Naive thymus-derived CD8-positive, alpha-beta T cell (primary cell): Measurements from ENCODE around the gene CRYZ. TPM values are rescaled to one million over a fixed set of nuclear protein-coding genes. Genes with fewer than 3 reads are reported as not detected.
"Not testable (repeated sequence)": the region's sequence is repeated elsewhere in the genome, so short reads cannot be mapped to it uniquely, and the experiment has no call there.

Source experiments
- ATAC-seq, 2 donors: fragments of 150-1000 bp; cut with Tn5 transposase in 1 of 2; sonication (Bioruptor Pico), chemical (Tn5 transposase) in 1 of 2; 1 replicate in 1 of 2; 2 replicates in 1 of 2; pipeline ENCODE4 v1.10.0; 2021; ENCODE audit warnings: mild to moderate bottlenecking in 2 of 2, moderate library complexity in 2 of 2
- POLR2A ChIA-PET: fragments of 350-600 bp; sonication (Branson Sonifier 250); formaldehyde crosslinking; loops from one replicate; lab custom pipeline; 2021; ENCODE audit warnings: antibody characterized with exemption; lab: Charles Lee
- DNase-seq, 10 donors: peaks; one replicate each; pipeline versions ENCODE4 v3.0.0 to v3.0.0-alpha.2; 2020 to 2022
- H3K27ac Mint-ChIP-seq, 10 donors: one replicate each; pipeline ENCODE4 v1.8.0; 2020 to 2022; ENCODE audit warnings: mild to moderate bottlenecking in 10 of 10, mixed read lengths in 10 of 10, moderate library complexity in 4 of 10, inconsistent platforms in 1 of 10
- H3K27me3 Mint-ChIP-seq, 5 donors: one replicate each; pipeline ENCODE4 v1.8.0; 2021 to 2022; ENCODE audit warnings: mixed read lengths in 5 of 5
- H3K36me3 Mint-ChIP-seq, 3 donors: one replicate each; pipeline ENCODE4 v1.8.0; 2020 to 2022; ENCODE audit warnings: mixed read lengths in 3 of 3, mild to moderate bottlenecking in 2 of 3, inconsistent platforms in 1 of 3
- H3K4me1 Mint-ChIP-seq, 4 donors: one replicate each; pipeline ENCODE4 v1.8.0; 2021 to 2022; ENCODE audit warnings: mixed read lengths in 4 of 4
- H3K4me3 Mint-ChIP-seq, 10 donors: one replicate each; pipeline ENCODE4 v1.8.0; 2020 to 2022; ENCODE audit warnings: mild to moderate bottlenecking in 10 of 10, mixed read lengths in 10 of 10, moderate library complexity in 6 of 10, inconsistent platforms in 1 of 10
- H3K9me3 Mint-ChIP-seq, 9 donors: one replicate each; pipeline ENCODE4 v1.8.0; 2020 to 2022; ENCODE audit warnings: mixed read lengths in 9 of 9, mild to moderate bottlenecking in 3 of 9, inconsistent platforms in 1 of 9, moderate library complexity in 1 of 9
- polyA plus RNA-seq, 3 donors: library from polyadenylated mRNA; unstranded; fragments of 300-500 nt; fragmentation: Illumina TruSeq; gene quantifications; one replicate each; pipeline ENCODE4 v1.2.3, GENCODE V29; 2021
- total RNA-seq, 8 experiments: library from RNA in 2 of 8; stranded (reverse) in 2 of 8; gene quantifications; one replicate each; pipeline ENCODE4 v1.2.3 and lab custom pipeline; 2021 to 2026

CRYZ gene
- total and polyA plus RNA-seq, 5 experiments from 2014 or later, result 18.2 to 42.1 (median 31.4) TPM

DNA sequence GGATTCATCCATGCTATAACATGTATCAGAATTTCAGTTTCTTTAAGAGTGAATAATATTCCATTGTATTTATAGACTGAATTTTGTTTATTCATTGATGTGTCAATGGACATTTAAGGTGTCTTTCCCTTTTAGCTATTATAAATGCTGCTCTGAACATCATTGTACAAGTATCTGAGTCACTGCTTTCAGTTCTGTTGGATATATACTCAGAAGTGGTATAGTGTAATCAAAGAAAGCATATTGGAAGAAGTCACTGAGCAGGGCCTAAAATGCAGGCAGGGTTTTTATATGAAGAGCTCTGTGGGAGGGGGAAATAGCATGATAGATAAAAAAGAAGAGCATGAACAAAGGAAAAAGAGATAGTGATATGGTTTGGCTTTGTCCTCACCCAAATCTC lies 22.6 kb upstream of the CRYZ start:
- peaks cover 0 to 21% (median 8%) of the 10 kb centered on the region in 9 donors for H3K9me3 Mint-ChIP-seq
- ATAC-seq, result no peak
- no peak overlapping the region for H3K27ac Mint-ChIP-seq
- no peaks in the 10 kb centered on the region for H3K27me3 Mint-ChIP-seq
- DNase-seq, result no peak
- H3K4me1 Mint-ChIP-seq, result peaks cover 0 to 4% (median 2%) of the 10 kb centered on the region in 4 donors
- peaks cover 47 to 97% (median 62%) of the 10 kb centered on the region in 3 donors for H3K36me3 Mint-ChIP-seq
- H3K4me3 Mint-ChIP-seq, result no peak overlapping the region
- POLR2A ChIA-PET, result no interaction called here

DNA sequence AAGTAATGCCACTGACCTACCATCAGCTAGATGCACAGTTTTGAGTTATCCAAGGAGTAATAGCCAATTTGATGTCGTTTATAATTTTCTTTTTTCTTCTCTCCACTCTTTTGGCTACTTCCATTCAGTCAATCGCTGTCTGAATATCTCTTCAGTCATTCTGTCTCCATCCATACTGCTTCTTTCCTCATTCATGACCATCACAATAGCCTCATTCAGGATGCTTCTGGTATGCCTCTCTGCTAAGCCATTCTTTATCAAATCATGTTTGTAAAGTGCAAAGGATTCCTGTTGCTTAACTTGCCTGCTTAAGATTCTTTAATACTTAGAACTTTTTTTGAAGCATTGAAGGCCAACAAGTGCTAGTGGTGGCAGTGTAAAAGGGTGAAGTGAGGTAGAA lies 20.3 kb upstream of the CRYZ start:
- POLR2A ChIA-PET, result no interaction called here
- Mint-ChIP-seq H3K36me3 (peaks cover 39 to 99% (median 67%) of the 10 kb centered on the region in 3 donors), H3K4me1 (peaks cover 0 to 4% (median 2%) of the 10 kb centered on the region in 4 donors), H3K27ac (no peak overlapping the region), H3K4me3 (no peak overlapping the region), H3K9me3 (peaks cover 0 to 21% (median 8%) of the 10 kb centered on the region in 9 donors), H3K27me3 (no peaks in the 10 kb centered on the region)
- DNase-seq (no peak), ATAC-seq (no peak)

DNA sequence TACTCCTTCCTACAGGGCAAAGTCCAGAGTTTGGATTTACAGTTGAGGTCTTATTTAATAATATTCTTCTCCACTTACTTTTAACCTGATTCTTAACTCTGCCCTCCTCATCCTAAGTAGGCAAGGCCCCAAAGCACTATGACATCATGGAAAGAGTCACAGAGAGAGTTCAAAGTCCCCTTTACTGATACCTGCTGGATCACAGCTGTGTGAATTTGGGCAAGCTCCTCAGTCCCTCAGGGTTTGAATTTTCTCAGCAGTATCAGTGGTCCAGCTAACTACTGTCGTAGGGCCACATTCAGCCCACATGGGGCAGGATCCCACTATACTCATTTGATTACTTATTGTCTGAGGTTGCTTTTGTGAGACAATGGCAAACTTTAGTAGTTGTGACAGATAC lies 16.1 kb upstream of the CRYZ start:
- ATAC-seq (no peak), DNase-seq (no peak)
- H3K4me1 Mint-ChIP-seq, result peaks cover 0 to 11% (median 2%) of the 10 kb centered on the region in 4 donors
- no peak overlapping the region for H3K4me3 Mint-ChIP-seq
- peaks cover 26 to 93% (median 53%) of the 10 kb centered on the region in 3 donors for H3K36me3 Mint-ChIP-seq
- H3K9me3 Mint-ChIP-seq, result no peaks in the 10 kb centered on the region
- H3K27me3 Mint-ChIP-seq, result no peaks in the 10 kb centered on the region
- POLR2A ChIA-PET, result no interaction called here
- no peak overlapping the region for H3K27ac Mint-ChIP-seq

DNA sequence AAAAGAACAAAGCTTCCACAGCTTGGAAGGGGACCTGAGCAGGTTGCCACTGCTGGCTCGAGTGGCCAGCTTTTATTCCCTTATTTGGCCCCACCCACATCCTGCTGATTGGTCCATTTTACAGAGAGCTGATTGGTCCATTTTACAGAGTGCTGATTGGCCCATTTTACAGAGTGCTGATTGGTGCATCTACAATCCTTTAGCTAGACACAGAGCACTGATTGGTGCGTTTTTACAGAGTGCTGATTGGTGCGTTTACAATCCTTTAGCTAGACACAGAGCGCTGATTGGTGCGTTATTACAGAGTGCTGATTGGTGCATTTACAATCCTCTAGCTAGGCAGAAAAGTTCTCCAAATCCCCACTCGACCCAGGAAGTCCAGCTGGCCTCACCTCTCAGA lies 12.4 kb upstream of the CRYZ start:
- DNase-seq, H3K9me3 Mint-ChIP-seq, ATAC-seq, H3K4me3 Mint-ChIP-seq, POLR2A ChIA-PET, H3K27me3 Mint-ChIP-seq, H3K27ac Mint-ChIP-seq: not testable (repeated sequence)
- peaks cover 20 to 89% (median 56%) of the 10 kb centered on the region in 3 donors for H3K36me3 Mint-ChIP-seq
- H3K4me1 Mint-ChIP-seq, result peaks cover 0 to 12% (median 3%) of the 10 kb centered on the region in 4 donors

DNA sequence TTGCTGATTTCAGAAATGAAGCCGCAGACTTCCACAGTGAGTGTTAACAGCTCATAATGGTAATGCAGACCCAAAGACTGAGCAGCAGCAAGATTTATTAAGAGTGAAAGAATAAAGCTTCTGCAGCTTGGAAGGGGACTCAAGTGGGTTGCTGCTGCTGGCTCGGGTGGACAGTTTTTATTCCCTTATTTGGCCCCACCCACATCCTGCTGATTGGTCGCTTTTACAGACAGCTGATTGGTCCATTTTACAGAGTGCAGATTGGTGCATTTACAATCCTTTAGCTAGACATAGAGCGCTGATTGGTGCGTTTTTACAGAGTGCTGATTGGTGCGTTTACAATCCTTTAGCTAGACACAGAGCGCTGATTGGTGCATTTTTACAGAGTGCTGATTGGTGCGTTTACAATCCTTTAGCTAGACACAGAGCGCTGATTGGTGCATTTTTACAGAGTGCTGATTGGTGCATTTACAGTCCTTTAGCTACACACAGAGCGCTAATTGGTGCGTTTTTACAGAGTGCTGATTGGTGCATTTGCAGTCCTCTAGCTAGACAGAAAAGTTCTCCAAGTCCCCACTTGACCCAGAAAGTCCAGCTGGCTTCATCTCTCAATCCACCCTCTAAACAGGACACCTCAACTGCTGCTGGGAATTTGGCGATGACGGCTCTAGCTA lies 7.6 kb upstream of the CRYZ start:
- peaks cover 21 to 81% (median 62%) of the 10 kb centered on the region in 3 donors for H3K36me3 Mint-ChIP-seq
- H3K4me3 Mint-ChIP-seq, H3K9me3 Mint-ChIP-seq, ATAC-seq, DNase-seq, POLR2A ChIA-PET, H3K27me3 Mint-ChIP-seq, H3K27ac Mint-ChIP-seq: not testable (repeated sequence)
- peaks cover under 1 to 10% (median 7%) of the 10 kb centered on the region in 4 donors for H3K4me1 Mint-ChIP-seq

DNA sequence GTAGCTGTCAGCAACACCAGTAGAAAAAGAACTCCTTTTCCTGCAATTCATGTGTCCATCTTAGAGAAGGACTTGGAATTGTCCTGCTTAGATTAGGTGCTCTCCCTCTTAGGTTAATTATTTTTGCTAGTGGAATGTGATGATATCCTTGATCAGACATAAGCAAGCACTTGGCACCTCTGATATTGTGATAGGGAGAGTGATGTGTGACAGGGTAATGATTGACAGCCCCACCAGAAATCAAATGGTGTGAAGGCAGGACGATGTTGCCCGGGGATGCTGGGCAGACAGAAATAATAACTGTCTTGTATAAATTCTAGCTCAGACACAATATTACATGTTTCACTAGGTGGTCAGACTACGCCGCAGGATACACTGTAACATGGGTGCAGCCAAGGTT lies 4.5 kb upstream of the CRYZ start:
- POLR2A ChIA-PET, result interaction anchor here (1.0 kb wide), 1 partner anchor 13 kb away, joined by 4 read pairs; no protein-coding TSS in a partner anchor
- Mint-ChIP-seq H3K36me3 (peaks cover 19 to 56% (median 37%) of the 10 kb centered on the region in 3 donors), H3K4me3 (no peak overlapping the region), H3K9me3 (peaks cover 0 to 3% (median 0%) of the 10 kb centered on the region in 9 donors), H3K27ac (no peak overlapping the region), H3K4me1 (peaks cover 11 to 23% (median 21%) of the 10 kb centered on the region in 4 donors), H3K27me3 (no peaks in the 10 kb centered on the region)
- no peak for DNase-seq
- ATAC-seq, result no peak

DNA sequence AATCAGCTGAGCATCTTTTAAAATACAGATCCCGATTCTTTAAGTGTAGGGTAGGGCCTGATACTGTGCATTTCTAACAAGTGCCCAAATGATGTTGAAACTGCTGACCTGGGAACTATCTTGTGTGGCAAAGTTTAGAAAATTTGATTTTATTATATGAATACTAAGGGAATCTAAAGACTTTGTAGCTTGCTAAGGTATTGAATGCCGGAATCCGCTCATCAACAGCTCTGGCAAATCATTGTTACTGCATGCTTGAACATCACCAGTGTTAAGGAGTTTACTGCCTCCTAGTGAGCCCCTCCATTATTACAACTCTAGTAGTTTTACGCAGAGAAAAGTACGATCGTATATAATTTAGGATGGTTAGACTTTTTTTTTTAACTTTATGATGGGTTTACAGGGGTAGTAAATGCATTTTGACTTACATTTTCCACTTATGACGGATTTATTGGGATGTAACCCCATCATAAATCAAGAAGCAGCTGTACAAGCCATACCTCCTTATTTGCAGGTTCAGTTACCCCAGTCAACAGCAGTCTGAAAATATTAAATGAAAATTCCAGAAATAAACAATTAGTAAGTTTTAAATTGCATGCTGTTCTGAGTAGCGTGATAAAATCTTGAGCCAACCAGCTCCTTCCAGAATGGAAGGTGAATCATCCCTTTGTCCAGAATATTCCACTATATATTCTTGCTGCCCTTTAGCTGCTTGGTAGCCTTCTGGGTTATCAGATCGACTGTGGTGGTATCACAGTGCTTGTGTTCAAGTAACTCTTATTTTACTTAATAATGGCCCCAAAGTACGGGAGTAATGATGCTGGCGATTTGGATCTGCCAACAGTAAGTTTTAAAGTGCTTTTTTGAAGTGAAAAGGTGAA lies 994 bp upstream of the CRYZ start:
- POLR2A ChIA-PET, result interaction anchor here (1.2 kb wide), 1 partner anchor 535 kb away, joined by 5 read pairs; the partner anchor contains the start of genes FPGT and LRRIQ3
- H3K9me3 Mint-ChIP-seq, result no peaks in the 10 kb centered on the region
- peak overlapping the region; percentile 92 to 99 (median 96) for H3K27ac Mint-ChIP-seq
- DNase-seq, result peak in 8 of 10 donors; percentile 34 to 75 (median 65)
- H3K4me1 Mint-ChIP-seq, result peaks cover 14 to 49% (median 41%) of the 10 kb centered on the region in 4 donors
- H3K27me3 Mint-ChIP-seq, result no peaks in the 10 kb centered on the region
- H3K36me3 Mint-ChIP-seq, result peaks cover 11 to 27% (median 19%) of the 10 kb centered on the region in 3 donors
- peak; percentile 66 to 75 for ATAC-seq
- peak overlapping the region; percentile 93 to 99 (median 96) for H3K4me3 Mint-ChIP-seq

DNA sequence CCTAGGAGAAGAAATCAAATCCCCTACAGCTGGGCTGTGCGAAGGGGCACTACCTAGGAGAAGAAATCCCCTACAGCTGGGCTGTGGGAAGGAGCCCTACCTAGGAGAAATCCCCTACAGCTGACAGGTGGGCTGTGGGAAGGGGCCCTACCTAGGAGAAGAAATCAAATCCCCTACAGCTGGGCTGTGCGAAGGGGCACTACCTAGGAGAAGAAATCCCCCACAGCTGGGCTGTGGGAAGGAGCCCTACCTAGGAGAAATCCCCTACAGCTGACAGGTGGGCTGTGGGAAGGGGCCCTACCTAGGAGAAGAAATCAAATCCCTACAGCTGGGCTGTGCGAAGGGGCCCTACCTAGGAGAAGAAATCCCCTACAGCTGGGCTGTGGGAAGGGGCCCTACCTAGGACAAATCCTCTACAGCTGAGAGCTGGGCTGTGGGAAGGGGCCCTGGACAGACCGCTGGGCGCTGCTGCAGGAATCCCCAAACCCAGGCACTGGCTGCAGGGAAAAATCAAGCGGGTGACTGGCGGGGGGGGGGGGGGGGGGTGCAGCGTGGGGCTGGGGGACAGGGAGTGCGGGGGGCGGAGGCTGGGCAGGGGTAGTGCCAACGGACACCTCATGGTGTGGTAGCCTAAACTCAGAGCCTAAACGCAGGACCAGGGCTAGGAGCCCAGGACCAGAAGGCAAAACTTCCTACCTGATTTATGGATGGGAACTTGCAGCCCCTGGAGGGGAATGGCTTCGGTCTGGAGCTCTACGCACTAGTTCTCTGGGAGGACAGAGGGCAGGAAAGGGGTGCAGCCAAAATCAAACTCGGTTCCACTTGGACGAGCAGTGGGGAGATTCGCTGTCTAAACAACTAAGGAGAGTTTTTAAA lies 541 bp downstream of the CRYZ start:
- ATAC-seq (peak in 1 of 2 donors; percentile 4), DNase-seq (peak in 2 of 10 donors; percentile 6 to 39)
- Mint-ChIP-seq H3K36me3 (peaks cover 5 to 21% (median 20%) of the 10 kb centered on the region in 3 donors), H3K27ac (peak overlapping the region; percentile 92 to 99 (median 96)), H3K4me3 (peak overlapping the region; percentile 93 to 99 (median 96)), H3K4me1 (peaks cover 16 to 55% (median 48%) of the 10 kb centered on the region in 4 donors)
- POLR2A ChIA-PET, result interaction anchor here (0.7 to 1.2 kb wide), 2 partner anchors 55 to 534 kb away, joined by 3 to 5 read pairs; partner anchors contain the start of genes FPGT and LRRIQ3
- not testable (repeated sequence) for H3K27me3 Mint-ChIP-seq, H3K9me3 Mint-ChIP-seq

DNA sequence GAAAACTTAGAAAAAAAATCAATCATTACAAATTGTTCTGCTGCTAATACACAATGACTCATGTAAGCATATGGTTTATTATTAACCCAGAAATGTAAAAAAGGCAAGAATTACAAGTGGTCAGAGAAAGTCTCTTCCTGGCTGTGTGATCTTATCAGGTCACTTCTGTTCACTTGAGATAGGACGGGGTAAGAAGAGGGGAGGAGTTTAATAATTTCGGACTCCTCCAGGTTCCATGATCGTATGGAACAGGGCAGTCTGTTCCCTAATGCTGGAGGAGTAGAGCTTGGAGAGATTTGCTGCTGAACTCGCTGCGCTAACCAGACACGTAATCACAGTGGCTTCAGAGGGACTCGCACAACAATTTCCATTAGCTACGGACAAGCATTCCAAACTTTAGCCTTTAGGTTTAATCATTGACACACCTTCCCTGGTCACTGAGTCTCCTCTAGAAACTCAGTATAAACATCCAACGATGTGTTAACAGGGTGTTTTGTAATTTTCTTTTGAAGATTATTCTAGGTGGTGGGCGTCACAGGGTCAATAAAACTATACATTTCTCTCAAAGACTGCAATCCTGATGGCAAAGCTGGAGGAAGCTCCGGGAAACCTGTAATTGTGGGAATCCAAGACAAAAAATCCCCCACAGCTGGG lies 1.3 kb downstream of the CRYZ start:
- POLR2A ChIA-PET, result no interaction called here
- Mint-ChIP-seq H3K36me3 (peaks cover 11 to 24% (median 20%) of the 10 kb centered on the region in 3 donors), H3K27ac (peak overlapping the region; percentile 9 to 81 (median 63))

DNA sequence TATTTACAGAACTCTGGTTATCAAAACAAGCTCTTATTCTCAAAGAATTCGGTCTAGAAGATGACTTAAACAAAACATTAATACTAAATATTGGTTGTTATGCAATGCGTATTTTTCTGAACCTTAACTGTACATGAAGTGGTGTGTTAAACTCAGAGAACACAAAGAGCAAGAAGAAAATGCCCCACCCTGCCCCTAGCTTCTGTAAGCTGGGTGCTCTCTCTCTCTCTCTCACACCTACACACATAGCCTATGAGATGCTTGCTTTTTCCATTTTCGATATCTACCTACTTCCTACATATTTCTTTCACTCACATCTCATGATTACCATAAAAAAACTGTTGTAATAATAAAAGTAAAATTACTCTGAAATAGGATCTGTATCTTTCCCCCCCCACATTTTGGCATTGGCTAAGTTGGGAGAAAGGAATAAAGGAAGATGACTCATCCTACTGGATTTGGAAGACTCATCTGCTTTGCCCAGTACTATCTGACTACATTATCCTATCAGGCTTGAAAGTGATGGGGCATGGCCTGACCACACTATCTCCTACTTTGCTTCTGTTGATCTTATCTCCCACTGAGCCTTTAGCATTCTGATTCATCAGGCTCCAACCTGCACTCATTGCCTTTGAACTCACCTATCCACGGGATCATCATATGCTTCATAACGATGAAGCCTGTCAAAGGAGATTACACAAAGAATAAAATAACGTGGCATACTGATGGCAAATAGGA lies 2.9 kb downstream of the CRYZ start:
- no peak for DNase-seq
- no peak for ATAC-seq
- no peak overlapping the region for H3K4me3 Mint-ChIP-seq
- peaks cover 15 to 56% (median 43%) of the 10 kb centered on the region in 4 donors for H3K4me1 Mint-ChIP-seq
- H3K27me3 Mint-ChIP-seq, result no peaks in the 10 kb centered on the region
- peaks cover 0 to 8% (median 4%) of the 10 kb centered on the region in 9 donors for H3K9me3 Mint-ChIP-seq
- POLR2A ChIA-PET, result no interaction called here
- H3K27ac Mint-ChIP-seq, result peak overlapping the region in 3 of 10 donors; percentile 3 to 68 (median 6)
- peaks cover 22 to 38% (median 32%) of the 10 kb centered on the region in 3 donors for H3K36me3 Mint-ChIP-seq

More for the DNA sequence above, 1.3 kb downstream of the CRYZ start:
- peaks cover 0 to 5% (median 3%) of the 10 kb centered on the region in 9 donors for H3K9me3 Mint-ChIP-seq
- H3K27me3 Mint-ChIP-seq, result no peaks in the 10 kb centered on the region
- H3K4me3 Mint-ChIP-seq, result peak overlapping the region; percentile 52 to 93 (median 70)
- peaks cover 19 to 60% (median 49%) of the 10 kb centered on the region in 4 donors for H3K4me1 Mint-ChIP-seq
- ATAC-seq (no peak), DNase-seq (no peak)

DNA sequence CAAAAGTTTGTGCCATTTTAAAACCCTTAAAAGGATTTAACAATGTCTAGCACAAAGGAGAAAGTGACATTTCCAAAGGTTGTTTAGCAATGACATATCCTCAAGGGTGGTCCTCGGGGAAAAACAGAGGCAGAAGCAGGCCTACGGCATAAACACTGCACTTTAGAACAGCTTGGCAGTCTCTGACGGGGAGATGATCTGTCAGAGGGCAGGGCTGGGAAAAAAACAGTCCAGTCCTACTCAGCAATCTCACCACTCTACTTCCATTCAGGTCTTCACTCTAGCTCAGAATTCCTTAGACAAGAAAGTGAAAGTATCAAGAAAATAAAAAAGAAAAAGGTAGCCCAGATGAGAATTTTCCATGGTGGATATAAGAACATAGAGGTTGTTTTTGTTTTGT lies 4.1 kb downstream of the CRYZ start:
- POLR2A ChIA-PET, result interaction anchor here (0.7 kb wide), 1 partner anchor 263 kb away, joined by 3 read pairs; no protein-coding TSS in a partner anchor
- H3K4me1 Mint-ChIP-seq, result peaks cover 12 to 48% (median 32%) of the 10 kb centered on the region in 4 donors
- DNase-seq, result no peak
- peaks cover 0 to 8% (median 4%) of the 10 kb centered on the region in 9 donors for H3K9me3 Mint-ChIP-seq
- H3K36me3 Mint-ChIP-seq, result peaks cover 22 to 47% (median 42%) of the 10 kb centered on the region in 3 donors
- H3K27ac Mint-ChIP-seq, result peak overlapping the region in 1 of 10 donors; percentile 48
- H3K27me3 Mint-ChIP-seq, result no peaks in the 10 kb centered on the region
- H3K4me3 Mint-ChIP-seq, result peak overlapping the region in 1 of 10 donors; percentile 15
- no peak for ATAC-seq
